PC-3 (cell line): ENCODE results near the gene RSBN1L. TPM values are rescaled to one million over a fixed set of nuclear protein-coding genes. Genes with fewer than 3 reads are reported as not detected.

ENCODE experiments used
- ATAC-seq: fragments of 200-7000 bp; cut with Tn5 transposase; 2 replicates; pipeline ENCODE4 v1.9.1; 2020; ENCODE audit warnings: mild to moderate bottlenecking, moderate library complexity
- BruUV-seq: library from RNA; stranded (reverse); fragments of 400-500 nt; replicated peaks from 2 replicates; lab custom pipeline; 2021; lab: Mats Ljungman, UMichigan
- CTCF ChIA-PET: fragments of 300-600 bp; sonication (Branson Sonifier 250); formaldehyde crosslinking; loops from one replicate; lab custom pipeline; 2022; ENCODE audit warnings: antibody characterized with exemption; lab: Charles Lee
- POLR2A ChIA-PET: fragments of 300-600 bp; sonication (Branson Sonifier 250); formaldehyde crosslinking; loops from one replicate; lab custom pipeline; 2022; ENCODE audit warnings: antibody characterized with exemption; ENCODE audit not compliant: unreplicated experiment; lab: Charles Lee
- DNase-seq: peaks from one replicate; pipeline ENCODE4 v3.0.0-alpha.2; 2015
- H2AFZ ChIP-seq: fragments of 300-600 bp; sonication (generic); 2 replicates; pipeline ENCODE4 v1.6.0; 2016; ENCODE audit warnings: antibody characterized with exemption, low read length
- H3F3A ChIP-seq: fragments of 300-600 bp; sonication (generic); one replicate; pipeline ENCODE4 v1.6.0; 2017; ENCODE audit warnings: antibody characterized with exemption, low read length, control low read depth, mild to moderate bottlenecking; ENCODE audit not compliant: unreplicated experiment
- H3K27ac ChIP-seq: fragments of 300-600 bp; sonication (generic); 2 replicates; pipeline ENCODE4 v1.5.1; 2016; ENCODE audit warnings: mild to moderate bottlenecking, low read length
- H3K27me3 ChIP-seq: fragments of 300-600 bp; sonication (generic); 2 replicates; pipeline ENCODE4 v1.6.1; 2016; ENCODE audit warnings: low read length, mixed read lengths
- H3K36me3 ChIP-seq: fragments of 300-600 bp; sonication (generic); 2 replicates; pipeline ENCODE4 v1.6.1; 2016; ENCODE audit warnings: low read depth, mixed run types, low read length, mixed read lengths
- H3K4me1 ChIP-seq: fragments of 300-600 bp; sonication (generic); 2 replicates; pipeline ENCODE4 v1.5.1; 2016; ENCODE audit warnings: low read length; ENCODE audit not compliant: insufficient read depth
- H3K4me2 ChIP-seq: fragments of 300-600 bp; sonication (generic); 2 replicates; pipeline ENCODE4 v1.6.0; 2016; ENCODE audit warnings: low read length
- H3K4me3 ChIP-seq: fragments of 300-600 bp; sonication (generic); 2 replicates; pipeline ENCODE4 v1.5.1; 2016; ENCODE audit warnings: mild to moderate bottlenecking, low read length, mixed read lengths
- H3K79me2 ChIP-seq: fragments of 300-600 bp; sonication (generic); 2 replicates; pipeline ENCODE4 v1.6.1; 2017; ENCODE audit warnings: low read length, mixed read lengths
- H3K9ac ChIP-seq: fragments of 300-600 bp; sonication (generic); 2 replicates; pipeline ENCODE4 v1.6.0; 2016; ENCODE audit warnings: mild to moderate bottlenecking, low read length
- H3K9me2 ChIP-seq: fragments of 300-600 bp; sonication (generic); replicated peaks from 2 replicates; pipeline ENCODE4 v1.6.1; 2016; ENCODE audit warnings: mixed run types, low read length, mixed read lengths
- H3K9me3 ChIP-seq: fragments of 300-600 bp; sonication (generic); 2 replicates; pipeline ENCODE4 v1.6.1; 2016; ENCODE audit warnings: low read length, mixed read lengths
- H4K20me1 ChIP-seq: fragments of 300-600 bp; sonication (generic); 2 replicates; pipeline ENCODE4 v1.6.1; 2016; ENCODE audit warnings: low read length, mixed read lengths
- EZH2 ChIP-seq: fragments of 300-600 bp; sonication (generic); IDR thresholded peaks from one replicate; pipeline ENCODE4 v1.6.1; 2017; ENCODE audit warnings: antibody characterized with exemption, mild to moderate bottlenecking, low read length; ENCODE audit not compliant: unreplicated experiment
- EZH2phosphoT487 ChIP-seq: fragments of 300-600 bp; sonication (generic); IDR thresholded peaks from 2 replicates; pipeline ENCODE4 v1.6.1; 2018; ENCODE audit warnings: mild to moderate bottlenecking, antibody characterized with exemption, low read length, borderline replicate concordance
- intact Hi-C: fragments of 100-400 bp; cut with micrococcal nuclease; formaldehyde crosslinking; loops from 2 replicates; pipeline ENCODE4 v1.9.0; 2023
- total RNA-seq: library from RNA; depleted of rRNA; stranded (reverse); fragments of >200 nt; gene quantifications from 2 replicates; pipeline ENCODE4 v1.2.3, GENCODE V29; 2014
- TF ChIP-seq, protein P1 (sequence below): fragments of 300-600 bp; sonication (generic); conservative IDR thresholded peaks from 2 replicates; pipeline ENCODE4 v1.5.1; 2017; ENCODE audit warnings: antibody characterized with exemption, low read depth, mild to moderate bottlenecking, low read length

RSBN1L gene
- total RNA-seq, 1 experiment from 2014 or later, result 6.9 TPM

DNA sequence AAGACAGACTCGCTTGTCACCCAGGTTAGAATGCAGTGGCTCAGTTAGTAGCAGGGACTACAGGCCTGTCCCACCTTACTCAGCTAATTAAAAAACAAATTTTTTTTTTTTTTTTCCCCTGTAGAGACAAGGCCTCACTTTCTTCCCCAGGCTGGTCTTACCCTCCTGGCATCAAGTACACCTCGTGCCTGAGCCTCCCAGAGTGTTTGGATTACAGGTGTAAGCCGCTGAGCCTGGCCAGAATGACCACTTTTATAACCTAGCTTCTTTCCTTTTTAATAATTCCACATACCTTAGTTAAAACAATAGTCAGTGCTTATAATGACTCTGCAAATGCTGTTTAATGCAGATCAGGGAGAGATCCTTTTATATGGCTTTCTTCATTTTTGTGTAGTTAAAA is 31.3 kb downstream of the RSBN1L start:
- H3K27ac ChIP-seq, result no peak overlapping the region
- H3K9ac ChIP-seq, result no peak overlapping the region
- no peak overlapping the region for H3K4me2 ChIP-seq
- ATAC-seq (peak; percentile 38), DNase-seq (no peak)
- CTCF ChIA-PET, result no interaction called here
- H3K79me2 ChIP-seq, result peaks cover 84% of the 10 kb centered on the region
- BruUV-seq, result no TSS peak
- H3K4me1 ChIP-seq, result peaks cover 11% of the 10 kb centered on the region; the same call in 1 of the 2 replicates
- no peaks in the 10 kb centered on the region for H3K9me3 ChIP-seq
- no peaks in the 10 kb centered on the region for H3F3A ChIP-seq
- no peaks in the 10 kb centered on the region for H3K36me3 ChIP-seq
- no peaks in the 10 kb centered on the region for H3K9me2 ChIP-seq
- intact Hi-C loops, result no loop called here
- no peak overlapping the region for H2AFZ ChIP-seq
- H3K4me3 ChIP-seq, result no peak overlapping the region
- TF ChIP-seq EZH2phosphoT487 (no peak), EZH2 (no peak)
- TF ChIP-seq, protein P1, sequence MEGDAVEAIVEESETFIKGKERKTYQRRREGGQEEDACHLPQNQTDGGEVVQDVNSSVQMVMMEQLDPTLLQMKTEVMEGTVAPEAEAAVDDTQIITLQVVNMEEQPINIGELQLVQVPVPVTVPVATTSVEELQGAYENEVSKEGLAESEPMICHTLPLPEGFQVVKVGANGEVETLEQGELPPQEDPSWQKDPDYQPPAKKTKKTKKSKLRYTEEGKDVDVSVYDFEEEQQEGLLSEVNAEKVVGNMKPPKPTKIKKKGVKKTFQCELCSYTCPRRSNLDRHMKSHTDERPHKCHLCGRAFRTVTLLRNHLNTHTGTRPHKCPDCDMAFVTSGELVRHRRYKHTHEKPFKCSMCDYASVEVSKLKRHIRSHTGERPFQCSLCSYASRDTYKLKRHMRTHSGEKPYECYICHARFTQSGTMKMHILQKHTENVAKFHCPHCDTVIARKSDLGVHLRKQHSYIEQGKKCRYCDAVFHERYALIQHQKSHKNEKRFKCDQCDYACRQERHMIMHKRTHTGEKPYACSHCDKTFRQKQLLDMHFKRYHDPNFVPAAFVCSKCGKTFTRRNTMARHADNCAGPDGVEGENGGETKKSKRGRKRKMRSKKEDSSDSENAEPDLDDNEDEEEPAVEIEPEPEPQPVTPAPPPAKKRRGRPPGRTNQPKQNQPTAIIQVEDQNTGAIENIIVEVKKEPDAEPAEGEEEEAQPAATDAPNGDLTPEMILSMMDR, result no peak
- POLR2A ChIA-PET, result interaction anchor here (0.7 kb wide), 1 partner anchor 32 kb away, joined by 5 read pairs; no protein-coding TSS in a partner anchor
- no peaks in the 10 kb centered on the region for H3K27me3 ChIP-seq
- peaks cover 9% of the 10 kb centered on the region; the same call in 1 of the 2 replicates for H4K20me1 ChIP-seq

DNA sequence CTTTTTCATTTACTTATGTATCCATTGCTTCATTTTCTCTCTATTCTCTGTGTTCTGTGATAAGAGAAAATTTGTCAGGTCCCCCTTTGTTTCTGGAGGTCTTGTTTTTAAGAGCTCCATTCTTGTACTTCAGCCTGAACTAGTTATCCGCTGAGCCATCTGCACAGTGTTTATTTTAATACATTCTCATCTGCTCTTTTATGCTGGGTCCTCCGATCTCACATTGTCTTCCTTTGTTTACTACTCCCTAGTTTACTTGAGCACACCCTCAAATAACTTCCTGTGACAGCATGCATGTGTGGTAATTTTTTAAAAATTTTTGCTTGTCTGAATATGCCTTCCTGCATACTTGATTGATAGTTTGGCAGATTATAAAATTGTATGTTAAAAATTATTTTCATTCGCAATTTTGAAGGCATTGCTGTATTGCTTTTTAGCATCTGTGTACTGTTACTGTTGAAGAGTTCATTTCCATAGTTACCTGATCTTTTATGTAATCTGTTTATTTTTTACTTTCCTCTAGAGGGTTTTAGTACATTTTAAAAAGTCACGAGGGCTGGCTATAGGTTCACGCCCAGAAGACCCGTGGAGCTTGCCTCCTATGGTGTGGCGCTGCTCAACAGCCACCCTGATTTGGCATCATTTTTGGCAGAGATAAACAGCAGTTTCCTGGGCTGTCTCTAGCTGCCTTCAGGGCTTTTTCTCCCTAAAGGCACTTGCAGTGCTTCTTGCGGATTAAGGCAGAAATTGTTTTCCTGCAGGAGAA is 31.9 kb downstream of the RSBN1L start:
- H2AFZ ChIP-seq, result no peak overlapping the region
- H3K4me3 ChIP-seq, result no peak overlapping the region
- ChIA-PET CTCF (no interaction called here), POLR2A (interaction anchor here (0.7 kb wide), 1 partner anchor 31 kb away, joined by 5 read pairs; no protein-coding TSS in a partner anchor)
- peaks cover 11% of the 10 kb centered on the region; the same call in 1 of the 2 replicates for H3K4me1 ChIP-seq
- no peak overlapping the region for H3K4me2 ChIP-seq
- no peak for DNase-seq
- peaks cover 9% of the 10 kb centered on the region; the same call in 1 of the 2 replicates for H4K20me1 ChIP-seq
- H3K9me3 ChIP-seq, result no peaks in the 10 kb centered on the region
- peaks cover 86% of the 10 kb centered on the region for H3K79me2 ChIP-seq
- H3K27me3 ChIP-seq, result no peaks in the 10 kb centered on the region
- intact Hi-C loops, result no loop called here
- no TSS peak for BruUV-seq
- no peaks in the 10 kb centered on the region for H3F3A ChIP-seq
- no peaks in the 10 kb centered on the region for H3K36me3 ChIP-seq
- no peak overlapping the region for H3K27ac ChIP-seq
- H3K9me2 ChIP-seq, result no peaks in the 10 kb centered on the region
- peak; percentile 78 for ATAC-seq
- TF ChIP-seq EZH2phosphoT487 (no peak), EZH2 (no peak)
- TF ChIP-seq, protein P1, result no peak
- no peak overlapping the region for H3K9ac ChIP-seq
